ENCODE results near the gene NDUFA8. TPM values are rescaled to one million over a fixed set of nuclear protein-coding genes. Genes with fewer than 3 reads are reported as not detected.
"Not testable (repeated sequence)": the region's sequence is repeated elsewhere in the genome, so short reads cannot be mapped to it uniquely, and the experiment has no call there.

The NDUFA8 gene
- polyA plus RNA-seq, 1 of the 3 experiments (the other 2 are of a cell fraction) = 116 TPM

DNA sequence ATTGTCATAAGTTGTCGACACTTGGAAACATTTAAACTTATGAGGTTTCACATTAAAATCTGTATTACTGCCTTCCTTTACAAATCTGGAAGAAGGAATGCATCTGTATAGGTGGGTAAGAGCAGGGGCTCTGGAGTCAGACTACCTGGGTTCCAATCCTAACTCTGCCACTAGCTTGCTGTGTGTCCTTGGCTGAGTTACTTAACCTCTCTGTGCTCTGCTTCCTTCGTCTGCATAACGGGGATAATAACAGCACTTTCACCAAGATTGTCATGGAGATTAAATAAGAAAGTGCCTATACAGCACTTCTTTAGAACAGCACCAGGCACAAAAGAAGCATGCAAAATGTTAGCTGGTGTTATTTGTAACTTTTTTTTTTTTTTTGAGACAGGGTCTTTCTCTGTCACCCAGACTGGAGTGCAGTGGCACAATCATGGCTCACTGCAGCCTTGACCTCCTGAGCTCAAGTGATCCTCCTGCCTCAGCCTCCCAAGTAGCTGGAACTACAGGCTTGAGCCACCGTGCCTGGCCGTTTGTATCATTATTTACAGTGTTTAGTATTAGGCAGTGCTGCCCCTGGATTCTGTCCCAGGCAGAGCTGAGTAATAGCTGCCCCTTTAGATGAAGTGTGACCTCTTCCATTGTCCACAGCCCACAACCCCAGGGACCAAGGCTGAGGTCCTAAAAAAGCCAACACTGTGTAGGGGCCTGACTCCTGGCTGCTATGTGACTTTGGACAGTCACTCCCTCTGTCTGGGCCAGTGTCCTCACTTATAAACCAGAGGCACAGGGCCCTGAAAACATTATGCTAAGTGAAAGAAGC, 41.0 kb downstream of the NDUFA8 start:
- Histone ChIP-seq H3K9me2 (no peaks in the 10 kb centered on the region), H3K4me1 (ENCODE audit: control insufficient read depth in 1 of 2, insufficient read depth in 2 of 2, low read depth in 1 of 2, low read length in 1 of 2) (peaks cover 0 to 6% of the 10 kb centered on the region in 2 experiments; a peak in 1 of 4 replicates), H3K9ac (no peak overlapping the region), H4K20me1 (ENCODE audit: insufficient read depth) (no peaks in the 10 kb centered on the region), H3F3A (replicated peaks; ENCODE audit: insufficient read depth) (no peaks in the 10 kb centered on the region), H2AFZ (ENCODE audit: low read depth) (no peak overlapping the region), H3K9me3 (no peaks in the 10 kb centered on the region), H3K36me3 (replicated peaks in 1 of 2; ENCODE audit: control insufficient read depth in 1 of 2, insufficient read depth in 2 of 2, low read length in 1 of 2) (no peaks in the 10 kb centered on the region), H3K27me3 (ENCODE audit: insufficient read depth) (peaks cover 9% of the 10 kb centered on the region; the same call in 1 of the 2 replicates), H3K4me3 (ENCODE audit: low read depth in 2 of 2, low read length in 1 of 2) (no peak overlapping the region), H3K27ac (ENCODE audit: low read depth in 2 of 2, low read length in 1 of 2) (no peak overlapping the region), H3K4me2 (no peak overlapping the region), H3K79me2 (ENCODE audit: insufficient read depth) (no peaks in the 10 kb centered on the region)
- CTCF ChIA-PET = interaction anchor here (0.7 to 15.3 kb wide), 4 partner anchors 20 to 232 kb away, joined by 3 to 327 read pairs (median 5); no protein-coding TSS in a partner anchor
- POLR2A ChIA-PET = no interaction called here
- DNase-seq = no peak
- WGBS (ENCODE audit: low lambda C conversion rate) = 50% methylated on average over 5 of the region's 5 CpGs
- TF ChIP-seq EZH2phosphoT487 (IDR thresholded peaks at IDR 0.05; ENCODE audit: borderline replicate concordance, low read depth) (no peak), USF2 (IDR thresholded peaks at IDR 0.05; ENCODE audit: borderline replicate concordance, low read depth, low read length) (no peak)
- TF ChIP-seq, protein P1, sequence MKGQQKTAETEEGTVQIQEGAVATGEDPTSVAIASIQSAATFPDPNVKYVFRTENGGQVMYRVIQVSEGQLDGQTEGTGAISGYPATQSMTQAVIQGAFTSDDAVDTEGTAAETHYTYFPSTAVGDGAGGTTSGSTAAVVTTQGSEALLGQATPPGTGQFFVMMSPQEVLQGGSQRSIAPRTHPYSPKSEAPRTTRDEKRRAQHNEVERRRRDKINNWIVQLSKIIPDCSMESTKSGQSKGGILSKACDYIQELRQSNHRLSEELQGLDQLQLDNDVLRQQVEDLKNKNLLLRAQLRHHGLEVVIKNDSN (IDR thresholded peaks at IDR 0.05; ENCODE audit: borderline replicate concordance, low read depth) = no peak

DNA sequence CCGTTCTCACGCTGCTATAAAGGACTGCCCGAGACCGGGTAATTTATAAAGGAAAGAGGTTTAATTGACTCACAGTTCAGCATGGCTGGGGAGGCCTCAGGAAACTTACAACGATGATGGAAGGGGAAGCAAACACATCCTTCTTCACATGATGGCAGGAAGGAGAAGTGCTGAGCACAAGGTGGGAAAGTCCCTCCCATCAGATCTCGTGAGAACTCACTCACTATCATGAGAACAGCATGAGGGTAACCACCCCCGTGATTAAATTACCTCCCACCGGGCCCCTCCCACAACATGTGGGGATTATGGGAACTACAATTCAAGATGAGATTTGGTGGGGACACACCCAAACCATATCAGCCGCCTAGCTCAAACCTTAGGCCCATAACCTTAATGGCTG, 42.3 kb downstream of the NDUFA8 start:
- H3K9me3 ChIP-seq; H2AFZ ChIP-seq (ENCODE audit: low read depth); H3K79me2 ChIP-seq (ENCODE audit: insufficient read depth); H3F3A ChIP-seq (replicated peaks; ENCODE audit: insufficient read depth); H4K20me1 ChIP-seq (ENCODE audit: insufficient read depth); H3K4me2 ChIP-seq; H3K9ac ChIP-seq; H3K4me3 ChIP-seq (ENCODE audit: low read depth in 2 of 2, low read length in 1 of 2); H3K36me3 ChIP-seq (replicated peaks in 1 of 2; ENCODE audit: control insufficient read depth in 1 of 2, insufficient read depth in 2 of 2, low read length in 1 of 2); H3K4me1 ChIP-seq (ENCODE audit: control insufficient read depth in 1 of 2, insufficient read depth in 2 of 2, low read depth in 1 of 2, low read length in 1 of 2); H3K9me2 ChIP-seq; H3K27ac ChIP-seq (ENCODE audit: low read depth in 2 of 2, low read length in 1 of 2); POLR2A ChIA-PET; DNase-seq; H3K27me3 ChIP-seq (ENCODE audit: insufficient read depth): not testable (repeated sequence)
- CTCF ChIA-PET = interaction anchor here (1.0 to 15.3 kb wide), 4 partner anchors 8 to 233 kb away, joined by 3 to 327 read pairs (median 8); no protein-coding TSS in a partner anchor
- 83% methylated on average over 9 of the region's 9 CpGs for WGBS (ENCODE audit: low lambda C conversion rate)

DNA sequence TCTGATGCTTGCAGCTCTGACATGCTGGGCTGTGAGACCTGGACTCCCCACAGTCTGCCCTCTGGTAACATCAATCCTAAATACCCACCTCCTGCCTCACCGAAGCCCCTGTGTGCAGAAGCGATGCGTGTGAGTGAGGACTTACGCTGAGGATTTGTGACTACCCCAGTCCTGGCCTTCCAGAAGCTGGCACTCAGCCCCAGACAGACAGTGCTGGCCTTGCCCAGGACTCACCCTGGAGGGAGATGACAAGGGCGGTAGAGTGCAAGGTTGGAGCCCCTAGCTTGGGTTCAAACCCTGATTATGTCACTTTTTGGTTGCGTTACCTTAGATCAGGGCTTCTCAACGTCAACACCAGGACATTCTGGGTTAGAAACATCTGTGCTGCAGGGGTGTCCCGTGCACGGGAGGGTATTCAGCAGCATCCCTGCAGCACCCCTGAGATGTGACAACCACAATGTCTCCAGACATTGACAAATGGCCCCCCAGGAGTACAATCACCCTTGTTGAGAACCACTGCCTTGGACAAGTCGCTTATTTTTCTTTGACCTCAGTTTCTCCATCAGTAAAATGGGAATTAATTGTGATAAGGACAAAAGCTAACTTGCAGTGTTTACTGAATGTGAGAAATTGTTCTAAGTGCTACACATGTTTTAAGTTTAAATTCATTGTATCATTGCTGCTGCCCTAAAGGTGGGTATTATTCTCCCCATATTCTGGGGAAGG, 43.0 kb downstream of the NDUFA8 start:
- 81% methylated on average over 10 of the region's 10 CpGs for WGBS (ENCODE audit: low lambda C conversion rate)
- H3K36me3 ChIP-seq (replicated peaks in 1 of 2; ENCODE audit: control insufficient read depth in 1 of 2, insufficient read depth in 2 of 2, low read length in 1 of 2) = no peaks in the 10 kb centered on the region
- H2AFZ ChIP-seq (ENCODE audit: low read depth) = no peak overlapping the region
- H3F3A ChIP-seq (replicated peaks; ENCODE audit: insufficient read depth) = no peaks in the 10 kb centered on the region
- ChIA-PET CTCF (interaction anchor here (0.9 to 15.3 kb wide), 9 partner anchors 8 to 566 kb away, joined by 3 to 327 read pairs (median 4); no protein-coding TSS in a partner anchor), POLR2A (no interaction called here)
- H3K9ac ChIP-seq = no peak overlapping the region
- H3K4me1 ChIP-seq (ENCODE audit: control insufficient read depth in 1 of 2, insufficient read depth in 2 of 2, low read depth in 1 of 2, low read length in 1 of 2) = no peaks in the 10 kb centered on the region; a peak in 1 of 4 replicates
- no peak overlapping the region for H3K4me2 ChIP-seq
- H3K27ac ChIP-seq (ENCODE audit: low read depth in 2 of 2, low read length in 1 of 2) = no peak overlapping the region
- H4K20me1 ChIP-seq (ENCODE audit: insufficient read depth) = no peaks in the 10 kb centered on the region
- H3K9me3 ChIP-seq = no peaks in the 10 kb centered on the region
- no peak for DNase-seq
- H3K27me3 ChIP-seq (ENCODE audit: insufficient read depth) = peaks cover 9% of the 10 kb centered on the region; the same call in 1 of the 2 replicates
- H3K9me2 ChIP-seq = no peaks in the 10 kb centered on the region
- no peak overlapping the region for H3K4me3 ChIP-seq (ENCODE audit: low read depth in 2 of 2, low read length in 1 of 2)
- no peaks in the 10 kb centered on the region for H3K79me2 ChIP-seq (ENCODE audit: insufficient read depth)
- no peak for TF ChIP-seq FOXJ3 (CRISPR knock-in tag; IDR thresholded peaks at IDR 0.05)
- TF ChIP-seq, protein P2, sequence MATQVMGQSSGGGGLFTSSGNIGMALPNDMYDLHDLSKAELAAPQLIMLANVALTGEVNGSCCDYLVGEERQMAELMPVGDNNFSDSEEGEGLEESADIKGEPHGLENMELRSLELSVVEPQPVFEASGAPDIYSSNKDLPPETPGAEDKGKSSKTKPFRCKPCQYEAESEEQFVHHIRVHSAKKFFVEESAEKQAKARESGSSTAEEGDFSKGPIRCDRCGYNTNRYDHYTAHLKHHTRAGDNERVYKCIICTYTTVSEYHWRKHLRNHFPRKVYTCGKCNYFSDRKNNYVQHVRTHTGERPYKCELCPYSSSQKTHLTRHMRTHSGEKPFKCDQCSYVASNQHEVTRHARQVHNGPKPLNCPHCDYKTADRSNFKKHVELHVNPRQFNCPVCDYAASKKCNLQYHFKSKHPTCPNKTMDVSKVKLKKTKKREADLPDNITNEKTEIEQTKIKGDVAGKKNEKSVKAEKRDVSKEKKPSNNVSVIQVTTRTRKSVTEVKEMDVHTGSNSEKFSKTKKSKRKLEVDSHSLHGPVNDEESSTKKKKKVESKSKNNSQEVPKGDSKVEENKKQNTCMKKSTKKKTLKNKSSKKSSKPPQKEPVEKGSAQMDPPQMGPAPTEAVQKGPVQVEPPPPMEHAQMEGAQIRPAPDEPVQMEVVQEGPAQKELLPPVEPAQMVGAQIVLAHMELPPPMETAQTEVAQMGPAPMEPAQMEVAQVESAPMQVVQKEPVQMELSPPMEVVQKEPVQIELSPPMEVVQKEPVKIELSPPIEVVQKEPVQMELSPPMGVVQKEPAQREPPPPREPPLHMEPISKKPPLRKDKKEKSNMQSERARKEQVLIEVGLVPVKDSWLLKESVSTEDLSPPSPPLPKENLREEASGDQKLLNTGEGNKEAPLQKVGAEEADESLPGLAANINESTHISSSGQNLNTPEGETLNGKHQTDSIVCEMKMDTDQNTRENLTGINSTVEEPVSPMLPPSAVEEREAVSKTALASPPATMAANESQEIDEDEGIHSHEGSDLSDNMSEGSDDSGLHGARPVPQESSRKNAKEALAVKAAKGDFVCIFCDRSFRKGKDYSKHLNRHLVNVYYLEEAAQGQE (IDR thresholded peaks at IDR 0.05; ENCODE audit: low read depth, low read length) = no peak
- TF ChIP-seq PBX3 (IDR thresholded peaks at IDR 0.05) = no peak
- no peak for TF ChIP-seq EP300 (IDR thresholded peaks at IDR 0.05; ENCODE audit: borderline replicate concordance in 1 of 2, low read depth in 1 of 2, low read length in 1 of 2)
- no peak for TF ChIP-seq TAF1 (IDR thresholded peaks at IDR 0.05; ENCODE audit: borderline replicate concordance, low read depth, low read length)
- no peak for TF ChIP-seq MEF2A (IDR thresholded peaks at IDR 0.05; ENCODE audit: borderline replicate concordance, low read depth)
- no peak for TF ChIP-seq TCF12 (IDR thresholded peaks at IDR 0.05)
- no peak for TF ChIP-seq POLR2AphosphoS5 (IDR thresholded peaks at IDR 0.05; ENCODE audit: low read depth, low read length)

Data from SK-N-SH (cell line).